ENCODE data around the gene ART5. TPM values are rescaled to one million over a fixed set of nuclear protein-coding genes. Genes with fewer than 3 reads are reported as not detected.
"Not testable (repeated sequence)": the region's sequence is repeated elsewhere in the genome, so short reads cannot be mapped to it uniquely, and the experiment has no call there.

ART5 gene
- total and polyA plus RNA-seq, 2 donors (not counting 1 experiment from before 2014, with no cell fraction given): 0.50 TPM; not detected in 1

DNA sequence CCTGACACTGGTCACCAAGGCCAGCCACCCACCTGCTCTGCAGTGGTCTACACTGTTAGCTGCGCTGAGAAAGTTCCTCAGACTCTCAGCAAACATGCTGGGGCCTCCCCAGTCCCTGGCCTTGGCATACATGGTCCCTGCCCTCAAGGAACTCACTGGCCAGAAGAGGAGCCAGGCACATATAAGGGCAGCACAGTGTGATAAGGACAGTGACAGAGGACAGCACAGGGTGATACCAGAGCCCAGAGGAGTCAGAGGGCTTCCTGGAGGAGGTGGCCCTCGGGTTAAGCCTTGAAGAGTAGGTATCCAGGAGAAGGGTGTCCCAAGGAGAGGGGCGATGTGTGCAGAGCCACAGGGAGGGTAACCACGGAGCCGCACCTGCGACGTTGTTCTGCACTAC, 3.8 kb upstream of the ART5 start:
- Histone ChIP-seq H3K4me3 (replicated peaks in 1 of 4; ENCODE audit: control extremely low read depth in 1 of 4, insufficient read depth in 1 of 4, low read depth in 3 of 4, low read length in 4 of 4) (no peak overlapping the region), H3K4me2 (ENCODE audit: extremely low read depth, insufficient read depth, low read length) (no peak overlapping the region), H3K27me3 (ENCODE audit: control insufficient read depth, insufficient read depth, low read length) (peaks cover 4% of the 10 kb centered on the region), H4K20me1 (ENCODE audit: control insufficient read depth, extremely low read depth, insufficient read depth, low read length) (no peaks in the 10 kb centered on the region), H3K79me2 (ENCODE audit: control insufficient read depth, insufficient read depth, low read length) (no peaks in the 10 kb centered on the region), H3K36me3 (ENCODE audit: control insufficient read depth, insufficient read depth, low read length) (no peaks in the 10 kb centered on the region), H3K9me3 (ENCODE audit: control insufficient read depth, insufficient read depth, low read depth, low read length) (no peaks in the 10 kb centered on the region), H3K4me1 (ENCODE audit: control insufficient read depth, extremely low read depth, insufficient read depth, low read length) (no peaks in the 10 kb centered on the region), H2AFZ (ENCODE audit: low read length) (no peak overlapping the region), H3K9ac (ENCODE audit: insufficient read depth, low read length) (no peak overlapping the region), H3K27ac (ENCODE audit: insufficient read depth, low read length) (no peak overlapping the region)
- TF ChIP-seq EZH2 (IDR thresholded peaks at IDR 0.05; ENCODE audit: low read length, missing control alignments): no peak
- TF ChIP-seq, protein P1, sequence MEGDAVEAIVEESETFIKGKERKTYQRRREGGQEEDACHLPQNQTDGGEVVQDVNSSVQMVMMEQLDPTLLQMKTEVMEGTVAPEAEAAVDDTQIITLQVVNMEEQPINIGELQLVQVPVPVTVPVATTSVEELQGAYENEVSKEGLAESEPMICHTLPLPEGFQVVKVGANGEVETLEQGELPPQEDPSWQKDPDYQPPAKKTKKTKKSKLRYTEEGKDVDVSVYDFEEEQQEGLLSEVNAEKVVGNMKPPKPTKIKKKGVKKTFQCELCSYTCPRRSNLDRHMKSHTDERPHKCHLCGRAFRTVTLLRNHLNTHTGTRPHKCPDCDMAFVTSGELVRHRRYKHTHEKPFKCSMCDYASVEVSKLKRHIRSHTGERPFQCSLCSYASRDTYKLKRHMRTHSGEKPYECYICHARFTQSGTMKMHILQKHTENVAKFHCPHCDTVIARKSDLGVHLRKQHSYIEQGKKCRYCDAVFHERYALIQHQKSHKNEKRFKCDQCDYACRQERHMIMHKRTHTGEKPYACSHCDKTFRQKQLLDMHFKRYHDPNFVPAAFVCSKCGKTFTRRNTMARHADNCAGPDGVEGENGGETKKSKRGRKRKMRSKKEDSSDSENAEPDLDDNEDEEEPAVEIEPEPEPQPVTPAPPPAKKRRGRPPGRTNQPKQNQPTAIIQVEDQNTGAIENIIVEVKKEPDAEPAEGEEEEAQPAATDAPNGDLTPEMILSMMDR (conservative IDR thresholded peaks at IDR 0.05 in 1 of 2, IDR thresholded peaks at IDR 0.05 in 1 of 2; ENCODE audit: low read depth in 1 of 2, low read length in 2 of 2): no peak
- DNase-seq (ENCODE audit: low read depth in 2 of 2): no peak

DNA sequence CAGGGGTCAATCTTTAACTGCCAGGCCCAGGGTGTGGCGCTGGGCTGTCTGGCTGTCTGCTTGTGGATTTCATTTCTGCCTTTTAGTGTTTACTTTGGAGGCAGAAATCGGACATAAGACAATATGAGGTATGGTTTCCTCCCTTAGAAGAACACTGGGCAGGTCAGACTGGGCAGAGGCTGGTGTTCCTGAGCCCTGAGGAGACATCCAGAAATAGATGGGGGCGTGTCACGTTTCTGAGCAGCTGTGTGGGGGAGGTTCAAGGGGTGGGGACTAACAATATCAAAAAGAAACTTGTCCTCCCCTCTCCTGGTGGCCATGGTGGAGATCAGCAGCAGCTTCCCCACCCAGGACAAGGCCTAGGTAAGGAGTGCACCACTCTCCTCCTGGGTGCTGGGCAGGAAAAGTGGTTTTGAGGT, 3.0 kb upstream of the ART5 start, which contains the start of gene ART1:
Gene ART1, plus strand, starts transcription at position 312 of the 419 bp plus-strand sequence. CDS start 14,086 bp downstream, outside the sequence.
- Histone ChIP-seq H3K27me3 (ENCODE audit: control insufficient read depth, insufficient read depth, low read length) (peaks cover 4% of the 10 kb centered on the region), H3K79me2 (ENCODE audit: control insufficient read depth, insufficient read depth, low read length) (no peaks in the 10 kb centered on the region), H3K9me3 (ENCODE audit: control insufficient read depth, insufficient read depth, low read depth, low read length) (no peaks in the 10 kb centered on the region), H3K4me3 (replicated peaks in 1 of 4; ENCODE audit: control extremely low read depth in 1 of 4, insufficient read depth in 1 of 4, low read depth in 3 of 4, low read length in 4 of 4) (no peak within 1 kb of the TSS), H3K4me1 (ENCODE audit: control insufficient read depth, extremely low read depth, insufficient read depth, low read length) (no peaks in the 10 kb centered on the region), H3K27ac (ENCODE audit: insufficient read depth, low read length) (no peak within 1 kb of the TSS), H4K20me1 (ENCODE audit: control insufficient read depth, extremely low read depth, insufficient read depth, low read length) (no peaks in the 10 kb centered on the region), H3K4me2 (ENCODE audit: extremely low read depth, insufficient read depth, low read length) (no peak within 1 kb of the TSS), H3K9ac (ENCODE audit: insufficient read depth, low read length) (no peak within 1 kb of the TSS), H2AFZ (ENCODE audit: low read length) (no peak within 1 kb of the TSS), H3K36me3 (ENCODE audit: control insufficient read depth, insufficient read depth, low read length) (no peaks in the 10 kb centered on the region)
- TF ChIP-seq, protein P1 (conservative IDR thresholded peaks at IDR 0.05 in 1 of 2, IDR thresholded peaks at IDR 0.05 in 1 of 2; ENCODE audit: low read depth in 1 of 2, low read length in 2 of 2): no peak
- no peak for TF ChIP-seq EZH2 (IDR thresholded peaks at IDR 0.05; ENCODE audit: low read length, missing control alignments)
- DNase-seq (ENCODE audit: low read depth in 2 of 2): no peak

DNA sequence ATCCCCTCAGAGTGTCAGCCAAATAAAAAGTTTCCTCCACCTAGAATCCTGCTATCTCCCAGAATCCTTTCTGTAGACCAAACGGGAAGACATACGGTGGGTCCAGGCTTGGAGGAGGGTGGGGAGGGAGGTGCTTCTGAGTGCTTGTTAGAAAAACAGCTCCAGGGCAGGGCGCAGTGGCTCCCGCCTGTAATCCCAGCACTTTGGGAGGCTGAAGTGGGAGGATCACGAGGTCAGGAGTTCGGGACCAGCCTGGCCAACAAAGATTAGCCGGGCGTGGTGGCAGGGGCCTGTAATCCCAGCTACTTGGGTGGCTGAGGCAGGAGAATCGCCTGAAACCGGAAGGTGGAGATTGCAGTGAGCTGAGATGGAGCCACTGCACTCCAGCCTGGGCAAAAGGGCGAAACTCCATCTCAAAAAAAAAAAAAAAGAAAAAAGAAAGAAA, 1.3 kb upstream of the ART5 start:
- H4K20me1 ChIP-seq (ENCODE audit: control insufficient read depth, extremely low read depth, insufficient read depth, low read length); H3K27ac ChIP-seq (ENCODE audit: insufficient read depth, low read length); H3K4me3 ChIP-seq (replicated peaks in 1 of 4; ENCODE audit: control extremely low read depth in 1 of 4, insufficient read depth in 1 of 4, low read depth in 3 of 4, low read length in 4 of 4); H2AFZ ChIP-seq (ENCODE audit: low read length); H3K36me3 ChIP-seq (ENCODE audit: control insufficient read depth, insufficient read depth, low read length); DNase-seq (ENCODE audit: low read depth in 2 of 2); H3K79me2 ChIP-seq (ENCODE audit: control insufficient read depth, insufficient read depth, low read length); H3K9ac ChIP-seq (ENCODE audit: insufficient read depth, low read length); H3K27me3 ChIP-seq (ENCODE audit: control insufficient read depth, insufficient read depth, low read length); H3K9me3 ChIP-seq (ENCODE audit: control insufficient read depth, insufficient read depth, low read depth, low read length); H3K4me1 ChIP-seq (ENCODE audit: control insufficient read depth, extremely low read depth, insufficient read depth, low read length): not testable (repeated sequence)
- peak overlapping the region; percentile 93 for H3K4me2 ChIP-seq (ENCODE audit: extremely low read depth, insufficient read depth, low read length)

Measured in fibroblast of lung (primary cell).